ENCODE data around the gene PERM1.
"Not testable (repeated sequence)": the region's sequence is repeated elsewhere in the genome, so short reads cannot be mapped to it uniquely, and the experiment has no call there.

Gene PERM1

GRCh38 chr1:1014799-1015681 is 33.1 kb upstream of the PERM1 start:
- DNase-seq = peak; percentile 30

DNA sequence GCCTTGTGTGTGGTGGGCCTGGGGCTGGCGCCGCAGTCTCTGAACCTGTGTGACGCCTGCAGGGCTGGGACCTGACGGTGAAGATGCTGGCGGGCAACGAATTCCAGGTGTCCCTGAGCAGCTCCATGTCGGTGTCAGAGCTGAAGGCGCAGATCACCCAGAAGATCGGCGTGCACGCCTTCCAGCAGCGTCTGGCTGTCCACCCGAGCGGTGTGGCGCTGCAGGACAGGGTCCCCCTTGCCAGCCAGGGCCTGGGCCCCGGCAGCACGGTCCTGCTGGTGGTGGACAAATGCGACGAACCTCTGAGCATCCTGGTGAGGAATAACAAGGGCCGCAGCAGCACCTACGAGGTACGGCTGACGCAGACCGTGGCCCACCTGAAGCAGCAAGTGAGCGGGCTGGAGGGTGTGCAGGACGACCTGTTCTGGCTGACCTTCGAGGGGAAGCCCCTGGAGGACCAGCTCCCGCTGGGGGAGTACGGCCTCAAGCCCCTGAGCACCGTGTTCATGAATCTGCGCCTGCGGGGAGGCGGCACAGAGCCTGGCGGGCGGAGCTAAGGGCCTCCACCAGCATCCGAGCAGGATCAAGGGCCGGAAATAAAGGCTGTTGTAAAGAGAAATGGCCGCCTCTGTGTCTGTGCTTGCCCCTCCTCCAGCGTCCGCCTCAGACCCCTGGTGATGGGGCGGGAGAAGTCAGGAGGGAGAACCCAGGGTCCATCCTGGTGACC is 32.2 kb upstream of the PERM1 start:
- peak; percentile 40 for DNase-seq

- peak; percentile 88 for DNase-seq
Measured at GRCh38 chr1:1013105-1013921, 31.4 kb upstream of the PERM1 start, which contains the start of gene ISG15. ISG15 (plus strand) TSS chr1:1013497; CDS start chr1:1013574, 77 bp downstream.

DNA sequence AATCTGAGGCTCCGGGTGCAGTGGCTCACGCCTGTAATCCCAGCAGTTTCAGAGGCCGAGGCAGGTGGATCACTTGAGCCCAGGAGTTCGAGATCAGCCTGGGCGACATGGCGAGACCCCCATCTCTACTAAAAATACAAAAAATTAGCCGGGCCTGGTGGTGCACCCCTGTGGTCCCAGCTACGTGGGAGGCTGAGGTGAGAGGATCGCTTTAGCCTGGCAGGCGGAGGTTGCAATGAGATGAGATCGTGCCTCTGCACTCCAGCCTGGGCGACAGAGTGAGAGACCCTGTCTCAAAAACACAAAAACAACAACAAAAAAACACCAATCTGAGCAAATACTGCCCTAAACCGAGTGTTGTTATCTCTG is 30.8 kb upstream of the PERM1 start:
- not testable (repeated sequence) for DNase-seq

- no peak for DNase-seq
Measured at GRCh38 chr1:1011396-1011949, 29.6 kb upstream of the PERM1 start.

- DNase-seq = not testable (repeated sequence)
Measured at GRCh38 chr1:1010131-1010530, 28.2 kb upstream of the PERM1 start.

DNA sequence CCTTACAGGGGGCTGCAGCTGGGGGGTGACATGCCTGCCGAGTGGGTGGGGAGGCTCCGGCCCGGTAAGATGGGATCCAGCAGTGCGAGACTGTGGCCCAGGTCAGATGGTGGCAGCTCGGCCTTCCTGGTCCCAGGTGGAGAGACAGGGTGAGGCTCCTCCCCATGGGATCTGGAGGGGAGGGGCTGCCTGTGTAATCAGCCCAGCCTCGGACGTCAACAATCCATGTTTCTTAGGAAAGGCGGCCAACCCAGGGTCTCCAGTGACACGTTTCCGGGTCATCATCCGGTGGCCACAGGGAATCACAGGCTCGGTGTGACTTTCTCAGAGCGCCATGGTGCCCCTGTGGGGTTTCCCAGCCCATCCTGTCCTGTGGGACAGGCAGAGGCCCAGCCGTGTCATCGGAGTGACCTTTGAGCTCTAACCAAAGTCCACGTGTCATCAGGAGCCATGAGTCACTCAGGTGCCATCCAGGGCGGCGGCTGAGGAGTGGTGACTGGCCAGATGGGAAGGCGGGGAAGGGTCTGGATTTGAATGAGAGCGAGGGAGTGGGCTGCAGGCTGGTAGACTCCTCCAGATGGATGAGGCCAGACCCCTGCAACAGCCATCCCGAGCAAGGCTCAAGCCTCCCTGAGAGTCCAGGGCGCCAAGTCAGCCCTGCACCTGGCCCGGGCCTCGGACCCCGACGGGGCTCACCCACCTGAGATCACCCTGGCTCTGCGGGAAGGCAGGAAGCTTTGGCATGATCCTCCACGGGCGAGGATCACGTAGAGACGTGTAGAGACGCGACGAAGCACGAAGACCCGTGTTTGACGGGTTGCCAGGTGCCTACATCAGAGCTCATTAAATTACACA is 24.6 kb upstream of the PERM1 start:
- no peak for DNase-seq

DNA sequence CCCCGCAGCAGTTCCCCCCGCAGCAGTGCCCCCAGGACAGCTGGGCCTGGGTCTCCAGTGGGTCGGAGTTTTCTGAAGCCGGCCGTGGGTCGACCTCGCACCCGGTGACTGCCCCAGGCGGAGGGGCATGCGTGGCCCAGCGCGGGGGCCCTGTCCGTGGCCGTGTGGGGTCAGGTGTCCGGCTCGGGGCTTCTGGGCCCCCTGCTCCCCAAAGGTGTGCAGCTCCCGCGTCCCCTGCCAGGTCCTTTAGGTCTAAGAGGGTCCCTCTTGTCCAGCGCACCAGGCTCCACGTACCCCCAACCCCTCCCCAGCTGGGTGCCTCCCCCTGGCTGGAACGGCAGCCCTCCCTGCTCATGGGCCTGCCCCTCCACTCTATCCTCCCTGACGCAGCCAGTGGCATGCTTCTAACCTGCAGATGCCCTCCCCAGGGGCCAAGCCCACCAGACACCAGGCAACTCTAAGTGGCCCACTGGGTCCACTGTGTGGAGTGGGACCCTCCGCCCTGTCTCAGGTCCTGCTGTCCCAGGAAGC is 23.9 kb upstream of the PERM1 start:
- DNase-seq = no peak

GRCh38 chr1:1004780-1005697 is 23.1 kb upstream of the PERM1 start:
- DNase-seq = peak; percentile 72

DNA sequence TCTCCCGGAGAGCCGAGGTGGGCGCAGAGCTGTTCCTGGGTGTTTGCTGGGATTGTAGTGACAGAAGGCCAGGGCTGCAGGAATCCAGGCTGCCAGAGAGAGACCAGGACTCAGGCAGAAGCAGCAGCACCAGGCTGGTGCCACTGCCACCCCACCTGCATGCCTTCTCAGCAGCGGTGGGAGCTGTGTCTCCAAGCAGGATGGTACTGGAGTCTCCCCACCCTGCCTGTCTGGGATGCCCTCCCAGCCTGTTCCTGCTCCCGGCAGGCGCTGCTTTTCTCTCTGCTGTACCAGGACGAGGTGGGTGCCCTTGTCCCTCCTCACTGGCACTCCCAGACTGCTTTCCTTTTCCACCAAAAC is 22.5 kb upstream of the PERM1 start:
- no peak for DNase-seq

DNA sequence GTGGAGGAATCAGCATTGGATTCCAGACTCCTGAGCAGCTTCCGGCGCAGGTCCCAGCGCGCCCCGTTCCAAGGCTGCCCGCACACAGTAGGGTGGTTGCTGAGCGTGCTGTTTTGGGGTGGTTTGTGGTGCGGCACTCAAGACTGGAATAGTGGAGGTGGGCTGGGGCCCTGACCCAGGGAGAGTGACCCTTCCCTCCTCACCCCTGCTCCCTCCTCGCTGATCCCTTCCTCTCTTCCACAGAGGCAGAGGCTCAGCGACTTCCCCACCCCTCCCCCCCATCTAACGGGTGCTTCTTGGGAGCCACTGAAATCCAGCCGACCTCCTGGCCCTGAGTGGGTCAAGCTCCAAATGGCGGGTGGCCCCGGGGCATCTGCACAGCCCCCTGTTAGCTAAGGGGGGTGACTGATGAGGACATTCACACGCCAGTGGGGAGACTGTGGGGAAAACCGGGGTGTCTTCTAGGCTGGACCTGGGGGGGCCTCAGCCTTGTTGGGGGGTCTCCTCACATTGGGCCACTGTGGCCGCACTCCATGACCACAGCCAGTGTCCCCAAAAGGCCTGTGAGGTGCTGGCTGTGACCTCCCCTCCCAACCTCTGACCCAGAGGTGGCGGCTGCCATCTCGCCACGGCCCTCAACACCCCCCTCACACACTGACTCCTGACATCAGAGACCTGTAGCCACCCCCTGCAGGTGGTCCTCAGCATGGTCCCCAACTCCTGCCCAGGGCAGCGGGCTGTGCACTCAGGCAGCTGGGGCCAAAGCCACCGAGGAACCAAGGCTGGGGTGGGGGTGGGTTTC is 21.9 kb upstream of the PERM1 start:
- no peak for DNase-seq

- no peak for DNase-seq
Measured at GRCh38 chr1:1001057-1001783, 19.3 kb upstream of the PERM1 start.

- DNase-seq = peak; percentile 83
Measured at GRCh38 chr1:1000357-1001056, 18.6 kb upstream of the PERM1 start.

GRCh38 chr1:999725-1000356 is 17.9 kb upstream of the PERM1 start, which contains the start of gene HES4:
HES4 (minus strand) TSS chr1:1000097; CDS start chr1:999973, 124 bp downstream.
- DNase-seq = peak; percentile 96

DNA sequence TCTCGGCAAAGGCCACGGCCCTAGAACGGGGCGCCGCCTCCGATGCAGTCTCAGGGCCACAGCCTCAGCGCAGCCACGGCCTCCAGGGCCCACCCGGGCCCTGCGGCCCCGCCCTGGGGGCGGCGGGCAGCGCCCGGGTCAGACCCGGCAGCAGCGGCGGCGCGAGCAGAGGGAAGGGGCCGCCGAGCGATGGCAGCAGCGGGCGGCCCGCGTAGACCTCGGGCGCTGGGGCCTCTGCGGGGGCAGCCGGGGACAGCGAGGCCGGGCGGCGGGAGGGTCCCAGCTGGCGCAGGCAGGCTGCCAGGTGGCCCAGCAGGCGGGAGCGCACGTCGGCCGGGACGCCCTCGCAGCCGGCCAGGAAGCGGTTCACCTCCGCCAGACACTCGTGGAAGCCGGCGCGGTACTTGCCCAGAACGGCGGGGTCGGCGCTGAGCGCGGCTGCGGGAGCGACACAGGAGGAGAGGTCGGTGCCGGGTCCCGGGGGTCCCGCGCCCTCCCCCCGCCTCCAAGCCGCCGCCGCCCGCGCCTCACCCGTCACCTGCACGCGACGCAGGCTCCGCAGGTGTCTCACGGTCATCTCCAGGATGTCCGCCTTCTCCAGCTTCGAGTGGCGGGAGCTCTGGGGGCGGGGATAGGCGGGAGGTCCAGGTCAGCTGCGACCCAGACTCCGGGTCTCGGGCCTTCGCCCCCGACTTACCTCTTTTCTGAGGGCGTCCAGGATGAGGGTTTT is 17.3 kb upstream of the PERM1 start:
- peak; percentile 48 for DNase-seq

DNA sequence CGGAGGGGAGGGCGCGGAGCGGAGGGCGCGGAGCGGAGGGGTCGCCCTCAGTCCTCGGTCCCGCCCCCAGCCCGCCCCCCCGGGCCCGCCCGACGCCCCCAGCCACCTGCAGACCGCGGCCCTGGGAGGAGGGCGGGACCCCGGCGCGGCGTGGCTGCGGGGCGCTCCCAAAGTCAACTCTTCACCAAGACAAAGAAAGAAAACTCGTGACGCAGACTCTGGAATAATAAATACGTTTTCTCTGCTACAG is 16.8 kb upstream of the PERM1 start:
- DNase-seq = no peak
